ENCODE data around the gene HECTD4.
"Not testable (repeated sequence)": the region's sequence is repeated elsewhere in the genome, so short reads cannot be mapped to it uniquely, and the experiment has no call there.

The HECTD4 gene

GRCh38 chr12:112350593-112351592 lies 31.3 kb downstream of the HECTD4 start:
- DNase-seq: no peak

GRCh38 chr12:112349431-112349830 lies 32.8 kb downstream of the HECTD4 start:
- DNase-seq: no peak

DNA sequence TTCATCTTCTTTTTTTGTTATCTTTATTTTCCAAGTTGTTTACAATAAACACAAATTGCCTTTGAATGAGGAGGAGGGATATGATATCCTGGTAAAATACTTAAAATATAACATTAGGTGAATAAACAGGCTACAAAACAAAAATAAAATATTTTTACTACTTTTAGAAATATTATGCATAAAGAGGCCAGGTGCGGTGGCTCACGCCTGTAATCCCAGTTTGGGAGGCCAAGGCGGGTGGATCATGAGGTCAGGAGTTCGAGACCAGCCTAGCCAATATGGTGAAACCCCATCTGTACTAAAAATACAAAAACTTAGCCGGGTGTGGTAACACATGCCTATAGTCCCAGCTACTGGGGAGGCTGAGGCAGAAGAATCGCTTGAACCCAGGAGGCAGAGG lies 33.3 kb downstream of the HECTD4 start:
- not testable (repeated sequence) for DNase-seq

GRCh38 chr12:112347581-112347982 lies 34.6 kb downstream of the HECTD4 start:
- no peak for DNase-seq

DNA sequence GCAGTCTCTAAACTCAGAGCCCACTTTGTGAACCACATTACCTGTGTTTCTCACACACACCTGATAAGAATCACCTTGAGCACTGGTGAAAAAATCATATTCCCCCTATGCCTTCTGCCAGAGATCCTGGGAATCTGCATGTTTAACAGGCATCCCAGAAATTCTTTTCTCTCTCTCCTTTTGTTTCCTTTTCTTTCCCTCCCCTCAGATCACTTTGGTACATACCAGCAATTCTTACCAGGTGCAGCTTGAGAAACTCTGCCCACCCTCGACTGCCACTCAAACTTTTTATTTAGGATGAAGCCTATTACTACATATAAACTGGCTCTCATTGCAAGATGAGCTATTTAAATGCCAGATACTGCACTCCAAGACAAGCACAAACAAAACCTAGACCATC lies 36.0 kb downstream of the HECTD4 start:
- no peak for DNase-seq

DNA sequence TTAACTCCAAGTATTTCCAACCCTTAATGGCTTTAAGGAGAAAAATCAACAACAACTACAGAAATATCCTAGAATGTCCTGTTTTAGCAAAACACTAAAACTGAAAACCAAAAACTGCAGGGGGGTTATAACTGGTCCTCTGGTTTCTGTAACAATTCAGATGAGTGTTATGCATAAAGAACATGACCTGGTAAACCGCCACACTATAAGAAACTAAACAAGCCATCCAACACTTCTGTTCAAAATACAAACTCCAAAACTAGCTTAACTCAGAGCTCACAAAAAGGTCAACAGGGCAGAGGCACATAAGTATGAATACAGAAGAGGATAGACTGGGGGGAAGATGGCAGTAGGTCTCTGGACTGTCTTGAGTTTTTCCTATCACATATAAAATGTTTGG lies 38.0 kb downstream of the HECTD4 start:
- DNase-seq: no peak

DNA sequence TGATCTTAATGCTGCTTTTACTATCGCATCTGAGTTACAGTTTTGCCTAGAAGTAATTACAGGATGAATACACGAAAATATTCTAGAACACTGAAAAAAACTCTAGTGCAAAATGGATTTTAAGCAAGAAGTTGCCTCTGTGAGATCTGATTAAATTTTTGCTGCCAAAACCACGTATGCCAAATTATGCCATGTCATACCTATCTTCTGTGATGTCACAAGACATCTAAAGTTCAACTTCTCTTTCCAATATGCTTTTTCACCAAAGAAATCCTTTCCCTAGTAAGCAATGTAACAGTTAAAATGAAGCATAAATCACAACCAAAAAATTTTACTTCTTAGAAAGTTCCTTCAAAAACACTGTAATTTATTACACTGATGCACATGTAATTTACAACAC lies 39.6 kb downstream of the HECTD4 start:
- no peak for DNase-seq

DNA sequence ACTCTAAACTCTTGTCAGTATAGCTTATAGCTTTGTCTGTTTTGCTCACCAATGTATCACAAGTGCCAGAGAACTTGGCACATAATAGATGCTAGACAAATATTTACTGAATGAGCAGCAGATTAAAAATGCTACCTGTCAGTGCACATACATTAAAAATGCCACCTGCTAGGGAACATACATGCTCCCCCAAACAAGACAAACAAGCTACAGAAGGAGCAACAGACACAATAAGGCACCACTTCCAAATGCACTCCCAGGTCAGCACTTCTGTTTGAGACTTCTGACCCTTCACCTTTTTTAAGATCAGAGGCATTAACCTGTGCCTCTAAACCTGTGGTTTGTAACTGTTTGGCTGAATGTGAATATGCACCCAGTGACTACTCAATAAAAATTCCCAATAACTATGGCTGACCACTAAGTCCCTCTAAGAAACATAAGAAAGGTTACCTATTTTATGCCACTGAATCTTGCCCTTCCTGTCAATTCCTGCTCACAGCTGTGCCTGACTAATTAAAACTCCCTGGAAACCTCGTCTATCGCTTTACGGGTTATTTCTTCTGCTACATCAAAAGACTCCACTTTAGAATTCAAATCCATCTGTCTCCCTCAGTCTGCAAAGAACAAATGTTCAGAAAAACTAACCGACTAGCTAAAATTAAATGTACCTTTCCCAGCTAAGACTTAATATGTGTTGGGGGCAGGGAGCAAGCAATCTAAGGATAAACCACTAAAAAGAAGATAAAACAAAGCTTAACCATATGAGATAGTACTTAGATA lies 41.0 kb downstream of the HECTD4 start:
- DNase-seq: no peak

GRCh38 chr12:112340230-112340629 lies 42.0 kb downstream of the HECTD4 start:
- DNase-seq: no peak

GRCh38 chr12:112334999-112335398 lies 47.2 kb downstream of the HECTD4 start:
- not testable (repeated sequence) for DNase-seq

DNA sequence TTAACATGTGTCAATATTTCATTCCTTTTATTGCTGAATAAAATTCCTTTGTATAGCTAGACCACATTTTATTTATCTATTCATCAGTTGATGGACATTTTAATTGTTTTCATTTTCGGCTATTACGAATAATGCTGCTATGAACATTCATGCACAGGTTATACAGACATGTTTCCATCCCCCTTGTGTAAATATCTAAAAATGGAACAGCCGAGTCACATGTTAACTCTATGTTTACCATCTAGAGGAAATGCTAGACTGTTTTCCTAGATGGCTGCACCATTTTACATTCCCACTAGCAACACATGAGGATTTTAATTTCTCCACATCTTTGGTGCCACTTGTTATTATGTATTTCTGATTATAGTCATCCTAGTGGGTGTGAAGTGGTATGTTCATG lies 49.2 kb downstream of the HECTD4 start:
- no peak for DNase-seq

DNA sequence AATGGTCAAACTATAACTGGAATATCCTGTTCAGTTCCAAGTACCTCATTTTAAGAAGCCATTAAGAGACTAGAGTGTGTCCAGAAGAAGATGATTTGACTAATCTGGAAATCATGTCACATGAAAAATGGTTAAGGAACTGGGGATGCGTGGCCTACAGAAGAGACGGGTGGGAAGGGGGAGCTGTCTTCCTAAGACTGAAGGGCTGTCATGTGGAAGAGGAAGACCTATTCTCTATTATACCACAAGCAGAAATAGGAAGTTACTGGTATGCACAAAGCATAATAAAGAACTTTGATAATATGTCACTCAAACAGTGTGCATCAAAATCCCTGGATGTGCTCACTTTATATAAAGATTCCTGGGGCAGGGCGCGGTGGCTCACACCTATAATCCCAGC lies 50.3 kb downstream of the HECTD4 start:
- no peak for DNase-seq

DNA sequence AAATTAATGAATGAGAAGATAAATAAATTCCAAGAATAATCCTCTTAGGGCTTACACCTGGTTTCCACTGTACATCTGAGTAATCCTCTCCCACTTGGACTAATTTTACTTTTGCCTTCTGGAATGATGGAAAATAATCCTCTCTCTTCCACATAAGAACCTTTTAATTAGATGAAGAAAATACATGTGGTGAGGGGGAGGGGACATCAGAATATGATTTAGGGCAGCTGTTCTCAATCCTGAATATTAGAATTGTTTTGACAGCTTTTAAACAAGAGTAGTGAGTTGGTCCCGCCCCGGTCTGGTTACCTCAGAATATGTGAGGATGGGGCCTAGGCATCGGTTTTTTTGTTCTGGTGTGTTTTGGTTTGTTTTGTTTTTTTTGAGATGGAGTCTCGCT lies 51.5 kb downstream of the HECTD4 start:
- DNase-seq: no peak

DNA sequence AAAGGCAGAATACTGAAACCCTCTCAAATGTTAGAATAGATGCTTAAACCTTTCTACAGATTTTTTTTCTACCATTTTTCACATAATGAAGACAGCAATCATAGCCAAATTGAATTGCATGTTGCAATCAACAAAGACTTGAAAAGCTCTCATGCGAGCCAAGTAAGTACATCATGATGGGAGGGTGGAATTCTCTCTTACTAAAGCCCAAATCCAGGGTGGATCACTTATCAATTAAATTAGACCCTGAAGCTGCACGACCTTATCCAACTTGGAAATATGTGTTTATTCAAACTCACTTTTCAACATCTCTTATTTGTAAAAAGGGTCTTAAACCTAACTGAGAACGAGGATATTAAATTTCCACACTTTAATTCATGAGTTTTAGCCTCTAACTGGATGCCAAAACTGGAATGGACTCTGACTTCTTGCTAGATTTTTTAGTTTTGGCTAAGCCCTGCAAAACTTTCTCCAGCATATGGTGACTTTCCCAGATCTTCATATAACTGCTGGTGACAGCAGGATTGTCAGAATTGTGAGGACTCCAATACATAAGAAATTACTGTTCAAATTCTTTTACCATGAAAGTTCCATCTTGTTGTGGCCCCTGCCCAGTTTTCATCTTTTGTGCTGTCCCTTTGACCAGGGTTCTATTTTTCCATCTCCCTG lies 53.6 kb downstream of the HECTD4 start:
- DNase-seq: no peak

- no peak for DNase-seq
These were observed 54.9 kb downstream of the HECTD4 start for GRCh38 chr12:112327209-112327938.

GRCh38 chr12:112325622-112326207 lies 56.5 kb downstream of the HECTD4 start:
- no peak for DNase-seq

DNA sequence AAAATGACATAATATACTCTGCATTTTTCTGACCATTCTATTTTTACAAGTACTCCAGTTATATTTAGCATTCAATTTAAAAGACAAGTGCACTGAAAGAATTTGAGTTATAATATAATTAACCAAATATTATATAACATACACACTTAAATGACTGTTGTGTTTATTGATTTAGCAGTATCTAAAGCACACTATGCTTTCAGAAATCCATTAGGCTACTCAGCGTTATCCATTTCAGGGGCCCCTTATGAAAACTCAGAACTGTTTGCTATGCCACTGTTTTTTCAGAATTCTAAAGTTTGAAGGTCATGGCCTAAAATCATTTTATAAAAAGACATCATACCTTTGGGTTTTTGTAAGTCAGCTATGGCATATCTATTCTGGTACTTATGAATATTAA lies 57.1 kb downstream of the HECTD4 start:
- DNase-seq: no peak

GRCh38 chr12:112322882-112323547 lies 59.2 kb downstream of the HECTD4 start:
- no peak for DNase-seq

GRCh38 chr12:112322441-112322840 lies 59.8 kb downstream of the HECTD4 start:
- DNase-seq: no peak

DNA sequence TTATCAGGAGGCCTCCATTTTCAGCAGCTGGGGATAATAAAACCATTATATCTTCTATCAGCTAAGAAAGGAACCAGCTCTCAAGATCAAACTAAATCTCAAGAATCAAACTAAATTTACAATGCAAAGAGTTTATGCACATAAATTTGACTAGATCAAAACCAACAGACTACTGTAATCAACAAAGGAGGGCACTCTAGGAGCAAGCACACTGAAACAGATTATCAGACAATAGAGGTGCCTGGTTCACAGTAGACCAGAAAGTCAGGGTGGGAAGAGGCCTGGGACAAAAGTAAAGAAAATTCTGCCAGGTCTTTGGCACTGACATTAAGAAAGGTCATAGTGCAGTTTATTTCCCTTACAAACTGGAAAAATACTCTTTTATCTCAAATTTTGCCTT lies 61.0 kb downstream of the HECTD4 start:
- DNase-seq: peak; percentile 24

- no peak for DNase-seq
These were observed 62.8 kb downstream of the HECTD4 start for GRCh38 chr12:112319395-112319794.

GRCh38 chr12:112317481-112317880 lies 64.8 kb downstream of the HECTD4 start:
- DNase-seq: no peak

Data from NCI-H526 treated with DMSO at 0.1 percent for 48 hours (cell line).